ENCODE results near the gene PDE7B. TPM values are rescaled to one million over a fixed set of nuclear protein-coding genes. Genes with fewer than 3 reads are reported as not detected.

PDE7B gene
- total RNA-seq, 6 experiments from 2014 or later = 1.2 to 5.8 (median 4.5) TPM

- peaks cover 13% of the 10 kb centered on the region for H3K4me1 Mint-ChIP-seq (ENCODE audit: low read depth)
- peak overlapping the region; percentile 49; the same call in 1 of the 2 replicates for H3K27ac Mint-ChIP-seq
- H3K9me3 Mint-ChIP-seq = no peaks in the 10 kb centered on the region
- TF ChIP-seq CTCF (IDR thresholded peaks at IDR 0.05) = no peak
- H3K36me3 Mint-ChIP-seq (ENCODE audit: low read depth) = no peaks in the 10 kb centered on the region
- no peak overlapping the region for H3K4me3 Mint-ChIP-seq
- H3K27me3 Mint-ChIP-seq (ENCODE audit: insufficient read depth) = peaks cover 2% of the 10 kb centered on the region; the same call in 1 of the 2 replicates
- DNase-seq = no peak
These were observed 38.1 kb upstream of the PDE7B start for GRCh38 chr6:135813401-135813800.

- no peak for DNase-seq
- no peaks in the 10 kb centered on the region for H3K36me3 Mint-ChIP-seq (ENCODE audit: low read depth)
- H3K27ac Mint-ChIP-seq = no peak overlapping the region
- H3K27me3 Mint-ChIP-seq (ENCODE audit: insufficient read depth) = peaks cover 2% of the 10 kb centered on the region; the same call in 1 of the 2 replicates
- H3K4me3 Mint-ChIP-seq = no peak overlapping the region
- H3K4me1 Mint-ChIP-seq (ENCODE audit: low read depth) = peaks cover 13% of the 10 kb centered on the region
- TF ChIP-seq CTCF (IDR thresholded peaks at IDR 0.05) = no peak
- no peaks in the 10 kb centered on the region for H3K9me3 Mint-ChIP-seq
These were observed 37.5 kb upstream of the PDE7B start for GRCh38 chr6:135814043-135814442.

GRCh38 chr6:135815216-135815615 is 36.3 kb upstream of the PDE7B start:
- peaks cover 13% of the 10 kb centered on the region for H3K4me1 Mint-ChIP-seq (ENCODE audit: low read depth)
- no peak for TF ChIP-seq CTCF (IDR thresholded peaks at IDR 0.05)
- no peaks in the 10 kb centered on the region for H3K36me3 Mint-ChIP-seq (ENCODE audit: low read depth)
- H3K27ac Mint-ChIP-seq = no peak overlapping the region
- H3K4me3 Mint-ChIP-seq = no peak overlapping the region
- H3K27me3 Mint-ChIP-seq (ENCODE audit: insufficient read depth) = peaks cover 2% of the 10 kb centered on the region; the same call in 1 of the 2 replicates
- DNase-seq = no peak
- no peaks in the 10 kb centered on the region for H3K9me3 Mint-ChIP-seq

GRCh38 chr6:135817035-135817434 is 34.5 kb upstream of the PDE7B start:
- Mint-ChIP-seq H3K27me3 (ENCODE audit: insufficient read depth) (peaks cover 2% of the 10 kb centered on the region; the same call in 1 of the 2 replicates), H3K4me1 (ENCODE audit: low read depth) (peaks cover 6% of the 10 kb centered on the region), H3K27ac (no peak overlapping the region), H3K9me3 (no peaks in the 10 kb centered on the region), H3K4me3 (no peak overlapping the region), H3K36me3 (ENCODE audit: low read depth) (no peaks in the 10 kb centered on the region)
- no peak for TF ChIP-seq CTCF (IDR thresholded peaks at IDR 0.05)
- DNase-seq = no peak

- no peaks in the 10 kb centered on the region for H3K9me3 Mint-ChIP-seq
- no peaks in the 10 kb centered on the region for H3K36me3 Mint-ChIP-seq (ENCODE audit: low read depth)
- H3K27ac Mint-ChIP-seq = no peak overlapping the region
- H3K27me3 Mint-ChIP-seq (ENCODE audit: insufficient read depth) = no peaks in the 10 kb centered on the region; the same call in none of the 2 replicates
- no peak for DNase-seq
- H3K4me1 Mint-ChIP-seq (ENCODE audit: low read depth) = no peaks in the 10 kb centered on the region
- H3K4me3 Mint-ChIP-seq = no peak overlapping the region
- no peak for TF ChIP-seq CTCF (IDR thresholded peaks at IDR 0.05)
These were observed 31.8 kb upstream of the PDE7B start for GRCh38 chr6:135819665-135820064.

- Mint-ChIP-seq H3K4me1 (ENCODE audit: low read depth) (no peaks in the 10 kb centered on the region), H3K27me3 (ENCODE audit: insufficient read depth) (no peaks in the 10 kb centered on the region; the same call in none of the 2 replicates), H3K27ac (no peak overlapping the region), H3K9me3 (no peaks in the 10 kb centered on the region), H3K36me3 (ENCODE audit: low read depth) (no peaks in the 10 kb centered on the region), H3K4me3 (no peak overlapping the region)
- TF ChIP-seq CTCF (IDR thresholded peaks at IDR 0.05) = no peak
- no peak for DNase-seq
These were observed 31.2 kb upstream of the PDE7B start for GRCh38 chr6:135820340-135820739.

All from HFFc6 (cell line).